GM12892 (cell line): Measurements from ENCODE around the gene KHDC3L.

Experiments
- POLR2A ChIP-seq: IDR thresholded peaks from 2 replicates; pipeline ENCODE4 v1.6.1; 2011; ENCODE audit warnings: low read depth, low read length, control low read depth
- POLR2AphosphoS5 ChIP-seq: IDR thresholded peaks from 2 replicates; pipeline ENCODE4 v1.6.1; 2011; ENCODE audit warnings: low read depth, low read length, control low read depth

DNA sequence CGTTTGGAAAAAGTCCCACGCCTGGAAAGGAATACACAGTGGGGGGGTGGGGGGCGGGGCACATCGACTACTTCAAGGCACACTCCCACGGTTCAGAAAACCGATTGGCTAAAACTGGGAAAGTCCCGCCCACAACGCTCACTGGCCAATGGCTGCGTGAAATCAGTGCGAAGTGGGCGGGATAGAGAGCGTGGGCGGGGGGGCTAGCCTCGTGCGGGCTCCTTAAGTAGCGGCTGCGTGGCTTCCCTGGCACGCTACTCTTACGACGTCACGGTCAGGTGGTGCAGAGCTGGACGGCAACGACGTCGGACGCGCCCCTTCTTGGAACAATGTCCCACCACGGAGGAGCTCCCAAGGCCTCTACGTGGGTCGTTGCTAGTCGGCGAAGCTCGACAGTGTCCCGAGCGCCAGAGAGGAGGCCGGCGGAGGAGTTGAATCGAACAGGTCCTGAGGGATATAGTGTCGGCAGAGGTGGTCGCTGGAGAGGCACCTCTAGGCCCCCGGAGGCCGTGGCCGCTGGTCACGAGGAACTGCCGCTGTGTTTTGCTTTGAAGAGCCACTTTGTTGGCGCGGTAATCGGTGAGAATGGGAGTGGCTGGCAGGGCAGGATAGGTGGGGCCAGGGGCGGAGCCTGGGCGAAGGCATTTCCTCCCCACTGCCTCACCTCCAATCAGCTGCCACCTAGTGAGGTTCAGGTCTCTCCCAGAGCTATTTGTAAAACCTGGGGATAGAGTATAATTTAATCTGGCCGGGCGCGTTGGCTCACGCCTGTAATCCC lies 32.3 kb downstream of the KHDC3L start, which contains the start of gene DDX43:
- TF ChIP-seq POLR2A (no peak), POLR2AphosphoS5 (no peak)
